Activated CD8-positive, alpha-beta memory T cell treated with anti-CD3 and anti-CD28 coated beads, Interleukin-2, amount 50 U/mL, for 1 hour (primary cell): ENCODE results near the gene SPAG5.
"Not testable (repeated sequence)": the region's sequence is repeated elsewhere in the genome, so short reads cannot be mapped to it uniquely, and the experiment has no call there.

Experiments used
- DNase-seq: peaks from one replicate; pipeline ENCODE4 v3.0.0-alpha.2; 2020; ENCODE audit errors: extremely low read depth

SPAG5 gene

DNA sequence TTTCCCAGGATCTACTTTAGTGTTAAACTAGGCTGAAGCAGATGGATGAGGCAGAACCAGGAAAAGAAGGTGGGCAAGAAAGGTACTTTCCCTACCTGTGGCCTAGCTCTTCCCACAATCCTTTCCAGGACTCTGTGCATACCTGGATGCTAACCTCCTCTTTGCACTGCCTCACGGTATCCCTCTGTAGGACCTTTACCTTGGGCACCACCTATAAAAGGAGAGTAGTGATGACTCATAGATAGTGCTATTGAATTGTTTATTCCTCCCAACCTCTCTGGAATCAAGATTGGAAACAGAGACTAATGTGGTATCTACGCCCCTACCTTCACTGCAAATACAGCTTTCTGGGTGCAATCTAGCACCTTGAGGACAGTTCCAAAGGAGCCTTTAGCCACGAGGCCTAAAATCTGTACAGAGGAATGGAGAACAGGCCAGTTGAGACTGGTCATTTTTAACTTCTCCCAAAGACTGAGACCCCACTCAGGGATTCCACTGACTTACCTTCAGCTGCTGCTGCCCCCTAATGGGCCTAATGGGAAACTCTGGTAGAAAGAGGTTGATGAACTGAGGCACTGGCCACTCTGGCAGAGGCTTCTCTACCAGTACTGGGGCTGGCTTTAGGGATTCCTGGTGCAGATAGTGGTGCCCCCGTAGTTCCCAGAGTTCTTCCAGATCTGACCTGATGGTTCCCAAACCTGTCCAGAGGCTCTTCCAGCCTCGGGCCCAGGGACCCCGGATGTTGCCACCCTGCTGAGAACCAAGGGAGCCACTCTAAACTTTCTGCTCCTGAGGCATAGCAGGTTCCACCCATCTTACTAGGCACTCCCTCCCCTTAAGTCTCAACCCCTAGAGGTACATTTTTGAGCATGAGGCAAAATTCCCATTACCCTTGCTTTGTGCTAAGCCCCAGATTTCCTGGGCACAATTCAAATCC, 14.4 kb upstream of the SPAG5 start:
- DNase-seq: no peak

DNA sequence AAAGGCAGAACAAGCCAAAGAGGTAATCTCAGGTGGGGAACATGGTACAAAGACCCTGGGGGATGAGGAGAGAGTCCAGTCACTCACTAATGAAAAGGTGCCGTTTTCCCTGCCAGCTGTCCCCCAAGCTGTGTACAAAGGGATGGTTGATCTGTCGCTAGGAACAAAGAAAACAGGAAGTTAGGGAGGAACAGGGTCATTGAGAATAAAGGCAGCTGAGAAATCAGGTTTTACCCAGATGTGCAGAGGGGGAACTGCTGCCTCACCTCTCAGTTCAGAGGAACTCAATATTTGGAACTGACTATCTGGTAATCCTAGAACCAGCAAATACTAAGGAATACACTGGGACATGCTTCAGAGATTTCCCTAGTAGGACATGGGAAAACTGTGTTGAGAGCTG, 13.7 kb upstream of the SPAG5 start:
- DNase-seq: no peak

DNA sequence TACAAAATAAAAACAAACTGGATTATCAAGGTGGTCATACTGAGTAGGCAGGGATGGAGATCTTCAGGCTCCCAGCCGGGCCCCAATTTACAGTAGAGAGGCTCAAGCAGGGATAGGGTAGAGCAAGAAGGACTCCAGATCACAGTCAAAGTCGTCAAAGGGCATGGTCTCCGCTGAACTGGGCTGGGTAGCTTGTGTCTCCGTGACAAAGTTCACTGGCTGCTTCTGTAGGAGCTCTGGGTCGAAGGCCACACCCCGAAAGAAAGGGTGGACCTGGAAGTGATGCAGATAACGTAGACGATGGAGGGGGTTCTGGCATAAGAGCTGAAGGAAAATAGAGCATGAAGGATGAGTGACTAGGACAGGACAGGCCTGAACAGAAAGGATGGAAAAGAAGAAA, 11.6 kb upstream of the SPAG5 start:
- no peak for DNase-seq

DNA sequence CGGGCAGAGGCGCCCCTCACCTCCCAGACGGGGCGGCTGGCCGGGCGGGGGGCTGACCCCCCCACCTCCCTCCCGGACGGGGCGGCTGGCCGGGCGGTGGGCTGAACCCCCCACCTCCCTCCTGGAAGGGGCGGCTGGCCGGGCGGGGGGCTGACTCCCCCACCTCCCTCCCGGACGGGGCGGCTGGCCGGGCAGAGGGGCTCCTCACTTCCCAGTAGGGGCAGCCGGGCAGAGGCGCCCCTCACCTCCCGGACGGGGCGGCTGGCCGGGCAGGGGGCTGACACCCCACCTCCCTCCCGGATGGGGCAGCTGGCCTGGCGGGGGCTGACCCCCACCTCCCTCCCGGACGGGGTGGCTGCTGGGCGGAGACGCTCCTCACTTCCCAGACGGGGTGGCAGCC, 5.2 kb upstream of the SPAG5 start:
- DNase-seq: not testable (repeated sequence)

DNA sequence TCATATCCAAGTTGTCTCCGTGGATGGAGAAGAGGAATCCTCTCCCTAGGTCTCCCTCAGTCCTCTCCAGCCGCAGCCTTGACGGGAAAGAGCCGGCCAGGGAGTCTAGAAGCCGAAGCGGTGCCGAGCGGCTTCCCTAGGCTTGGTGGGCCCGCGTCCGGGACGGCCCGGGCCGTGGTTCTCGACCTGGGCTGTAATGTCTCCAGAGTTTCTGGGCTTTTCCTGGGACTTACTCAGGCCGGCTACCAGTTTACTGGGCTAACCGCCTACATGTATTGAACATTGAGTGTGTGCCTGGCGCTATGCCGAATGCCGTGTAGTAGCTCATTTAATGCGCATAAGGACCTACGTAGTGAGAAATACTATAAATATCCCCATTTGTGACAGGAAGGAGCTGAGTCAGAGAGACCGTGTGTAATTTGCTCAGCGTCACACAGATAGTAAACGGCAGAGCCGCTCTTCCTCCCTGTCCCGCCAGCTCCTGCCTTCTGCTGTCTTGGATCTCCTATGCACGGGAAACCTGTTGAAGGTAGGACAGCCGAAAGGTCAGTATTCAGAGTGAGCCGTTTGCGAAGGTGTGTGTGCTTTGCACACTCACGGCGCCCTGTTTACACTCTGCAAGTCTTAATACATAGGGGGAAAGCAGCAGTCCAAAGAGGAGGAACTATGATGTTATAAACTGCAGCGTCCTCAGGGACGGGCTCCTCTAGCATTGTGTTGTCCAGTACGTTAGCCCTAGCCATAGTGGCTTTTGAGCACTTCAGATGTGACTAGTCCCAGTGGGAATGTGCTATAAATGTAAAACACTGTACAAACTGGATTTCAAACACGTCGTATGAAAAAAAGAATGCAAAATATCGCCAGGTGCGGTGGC, 723 bp upstream of the SPAG5 start:
- peak; percentile 46 for DNase-seq

DNA sequence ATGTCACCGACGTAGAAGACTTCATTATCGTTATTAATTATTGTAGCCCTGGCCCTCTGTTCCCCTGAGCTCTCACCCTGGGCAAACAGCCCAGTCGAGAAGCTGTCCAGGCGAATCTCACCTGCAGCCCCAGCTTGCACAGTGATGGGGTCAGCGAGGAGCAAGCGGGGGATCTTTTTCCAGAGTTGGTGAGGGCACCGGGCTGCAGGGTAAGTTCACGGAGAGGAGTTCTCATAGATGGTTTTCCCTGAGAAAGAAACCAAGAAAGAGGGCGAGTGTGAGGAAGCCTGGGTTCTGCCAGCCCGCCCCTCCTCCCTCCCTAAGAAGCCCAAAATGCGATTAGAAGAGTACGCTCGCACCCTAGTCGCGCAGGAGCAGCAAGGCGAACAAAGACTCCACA, 436 bp downstream of the SPAG5 start:
- DNase-seq: no peak

DNA sequence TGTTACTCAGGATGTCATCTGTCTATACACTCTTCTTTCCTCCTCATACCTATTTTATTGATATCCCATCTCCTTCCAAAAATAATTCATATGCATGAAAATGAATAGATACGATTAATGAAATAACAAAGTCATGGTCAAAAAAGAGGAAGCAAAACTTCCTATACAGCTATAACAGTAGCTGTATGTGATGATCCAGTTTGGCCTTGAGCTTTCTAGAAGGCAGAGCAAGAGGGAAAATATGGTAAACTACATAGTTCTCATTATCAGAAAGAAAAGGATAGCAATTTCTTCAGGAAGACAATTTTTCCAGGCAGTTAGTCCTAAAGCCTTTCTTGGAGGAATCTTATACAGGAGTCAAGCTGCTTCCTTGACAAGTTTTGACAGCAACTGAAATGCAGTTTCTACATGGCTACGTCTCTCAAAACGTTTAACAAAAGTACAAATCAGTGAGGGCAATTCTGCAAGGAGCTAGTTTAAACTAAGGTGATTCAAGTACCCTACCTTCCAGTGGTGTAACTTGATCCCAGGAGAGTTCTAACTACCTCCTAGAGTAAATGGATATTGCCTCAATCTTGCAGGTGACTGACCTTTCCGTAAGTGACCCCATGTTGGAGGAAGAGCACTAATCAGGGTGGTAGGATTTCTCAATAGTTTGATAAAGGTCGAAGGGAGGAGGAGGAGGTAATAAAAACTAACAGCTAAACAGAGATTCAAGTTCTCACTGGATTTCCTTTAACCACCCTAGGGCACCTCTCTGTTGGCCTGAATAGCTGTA, 1.0 kb downstream of the SPAG5 start:
- DNase-seq: no peak

DNA sequence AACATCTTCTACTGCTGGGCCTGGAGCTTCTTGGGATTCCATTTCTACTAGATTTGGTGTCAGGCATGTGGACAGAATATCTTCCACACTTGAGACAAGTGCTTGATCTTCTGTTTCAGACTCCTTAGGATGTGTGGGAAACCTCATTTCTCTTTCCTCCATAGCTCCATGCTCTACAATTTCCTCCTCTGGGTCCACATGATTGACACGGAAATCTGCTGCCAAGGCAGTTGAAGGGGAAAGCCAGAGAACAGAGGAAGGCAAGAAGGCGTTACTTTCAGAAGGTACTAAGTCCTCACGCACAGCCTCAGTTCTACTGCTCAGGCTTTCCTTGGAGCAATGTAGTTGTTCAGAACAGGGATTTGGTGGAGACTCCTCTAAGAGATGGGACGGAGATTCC, 6.6 kb downstream of the SPAG5 start:
- no peak for DNase-seq

DNA sequence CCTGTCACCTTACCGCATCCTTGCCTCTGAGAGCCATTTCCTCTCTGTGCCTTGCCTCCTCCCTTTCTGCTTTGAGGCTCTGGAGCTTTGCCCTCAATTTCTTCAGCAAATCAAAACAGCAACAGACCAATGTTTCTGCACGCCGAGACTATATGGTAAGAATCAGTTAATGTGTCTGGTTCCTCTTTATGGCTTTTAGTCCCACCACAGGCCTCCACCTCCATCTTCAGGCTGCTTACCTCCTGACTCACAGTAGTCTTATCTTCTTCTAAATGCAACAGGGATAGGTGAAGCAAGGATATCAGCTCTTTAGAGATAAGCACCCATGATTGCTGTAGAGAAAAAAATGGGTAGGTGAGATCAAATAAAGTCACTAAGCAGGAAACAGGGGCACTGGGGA, 13.0 kb downstream of the SPAG5 start:
- DNase-seq: no peak

DNA sequence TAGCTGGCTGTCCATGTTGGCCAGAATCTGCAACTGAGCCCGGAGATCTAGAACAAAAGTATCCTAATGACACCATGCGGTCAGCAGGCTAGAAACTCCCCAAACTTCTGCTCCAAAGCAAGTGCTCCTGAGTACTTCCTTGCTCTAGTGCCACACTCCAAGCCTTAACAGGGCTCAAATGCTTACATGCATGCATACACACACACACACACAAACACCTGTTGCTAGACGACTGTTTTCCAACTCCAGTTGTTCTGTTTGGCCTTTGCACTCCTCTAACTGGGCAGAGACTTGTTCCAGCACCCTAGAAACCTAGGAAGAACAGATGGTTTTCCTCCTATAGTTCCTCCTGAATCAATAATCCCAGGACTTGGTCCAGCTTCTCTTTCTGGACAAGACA, 14.4 kb downstream of the SPAG5 start:
- DNase-seq: no peak

DNA sequence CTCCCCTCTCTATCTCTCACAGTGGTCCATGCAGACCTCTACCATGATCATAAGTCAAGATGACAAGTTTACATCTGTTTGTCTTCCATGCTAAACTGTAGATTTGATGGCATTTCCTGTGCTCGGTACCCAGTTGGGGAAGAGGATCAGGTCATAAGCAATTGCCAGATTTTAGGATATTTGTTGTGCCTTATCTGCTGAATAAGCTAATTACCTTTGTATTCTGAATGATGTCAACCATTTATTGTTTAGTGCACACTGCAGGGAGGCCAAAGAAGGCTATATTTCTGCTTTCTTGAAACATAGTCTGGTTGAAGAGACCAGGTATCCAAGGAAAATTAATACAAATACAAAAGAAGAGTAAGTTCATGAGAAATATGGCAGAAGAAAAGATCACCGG, 16.3 kb downstream of the SPAG5 start:
- DNase-seq: no peak

DNA sequence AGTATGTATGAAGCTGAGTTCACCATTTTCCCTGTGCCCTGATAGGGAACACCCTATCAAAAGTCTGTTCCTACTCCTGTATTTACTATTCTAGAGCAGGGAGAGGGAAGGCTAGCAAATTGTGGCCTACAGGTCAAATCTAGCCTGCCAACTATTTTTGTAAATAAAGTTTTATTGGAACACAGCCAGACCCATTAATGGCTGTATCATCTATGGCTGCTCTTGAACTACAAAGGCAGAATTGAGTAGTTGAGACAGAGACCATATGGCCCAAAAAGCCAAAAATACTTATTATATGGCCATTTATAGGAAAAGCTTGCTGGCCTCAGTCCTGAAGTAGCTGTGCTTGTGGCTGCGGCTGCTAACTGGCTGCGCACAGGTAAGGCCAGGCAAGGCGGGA, 17.9 kb downstream of the SPAG5 start:
- DNase-seq: no peak

DNA sequence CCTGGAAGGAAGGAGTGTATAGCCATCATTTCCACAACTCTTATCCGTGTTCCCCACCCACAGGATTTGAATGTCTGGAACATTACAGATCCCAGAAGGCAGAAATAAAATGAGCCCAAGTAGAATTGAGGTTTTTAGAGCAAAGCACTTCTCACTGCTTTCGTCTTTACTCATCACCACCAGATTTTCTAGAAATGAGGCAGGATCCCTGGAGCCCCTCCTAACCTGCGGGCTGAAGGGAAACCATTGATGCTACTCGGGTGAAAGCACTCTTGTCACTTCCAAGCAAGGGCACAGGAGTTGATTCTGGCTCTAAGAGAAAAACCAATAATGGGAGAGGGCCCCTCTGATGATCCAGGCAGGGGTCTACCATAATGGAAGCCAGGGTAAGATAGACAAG, 19.3 kb downstream of the SPAG5 start:
- DNase-seq: no peak

DNA sequence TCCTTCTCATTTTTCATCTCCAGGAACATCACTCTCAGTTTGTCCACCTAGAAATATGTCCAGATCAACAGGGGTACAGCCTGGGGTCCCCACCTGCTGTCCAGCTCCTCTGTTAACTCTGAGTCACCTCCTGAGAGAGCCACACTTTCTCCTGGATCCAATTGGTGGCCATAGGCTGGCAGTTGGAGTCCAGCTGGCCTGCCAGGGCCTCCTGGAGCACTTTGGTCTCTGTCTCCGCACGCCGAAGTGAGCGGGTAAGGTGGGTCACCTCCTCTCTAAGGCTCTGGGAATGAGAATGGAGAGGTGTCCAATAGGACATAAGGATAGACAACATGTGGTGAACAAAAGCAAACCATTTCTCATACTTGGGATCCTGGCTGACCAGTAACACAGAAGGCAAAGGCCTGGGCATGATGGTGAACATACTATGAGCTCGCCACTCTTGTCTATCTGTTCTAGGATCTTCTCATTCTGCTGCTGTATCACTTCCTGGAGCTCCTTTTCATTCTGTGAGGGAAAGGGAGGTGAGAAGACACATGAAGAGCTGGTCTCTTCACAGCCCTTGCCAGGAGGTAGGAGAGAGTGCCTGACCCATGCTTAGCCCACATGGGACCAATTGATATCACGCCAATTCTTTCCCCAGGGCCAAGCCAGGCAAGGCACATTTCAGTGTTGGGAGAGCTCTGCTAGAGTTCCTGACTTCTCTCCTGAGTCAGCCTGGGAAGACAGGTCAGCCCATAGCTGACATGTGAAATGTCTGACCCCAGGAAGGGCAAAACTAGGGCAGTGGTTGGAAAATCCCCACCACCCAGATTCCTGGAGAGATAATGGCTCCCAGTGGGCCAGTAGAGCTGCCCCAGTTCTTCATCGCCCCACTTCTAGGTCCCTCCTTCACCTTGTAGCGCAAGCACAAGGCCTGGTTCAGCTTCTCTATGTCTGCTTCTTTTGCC, 20.3 kb downstream of the SPAG5 start:
- no peak for DNase-seq

DNA sequence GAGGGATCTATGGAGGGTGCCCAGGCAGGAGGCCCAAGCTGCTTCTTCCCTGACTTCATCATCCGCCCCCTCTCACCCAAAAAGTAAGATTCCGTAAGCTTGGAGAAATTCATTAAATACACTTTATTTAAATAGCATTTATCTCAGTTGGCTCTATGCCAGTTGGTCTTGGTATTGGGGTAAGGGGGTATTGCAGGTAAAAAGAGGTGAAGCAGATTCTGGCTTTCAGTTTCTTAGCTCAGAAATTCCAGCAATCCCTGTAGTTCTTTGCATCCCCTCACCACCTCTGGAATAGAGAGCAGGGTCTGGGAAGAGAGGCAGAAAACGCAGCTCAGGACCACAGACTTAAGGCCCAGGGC, 21.4 kb downstream of the SPAG5 start:
- DNase-seq: no peak

DNA sequence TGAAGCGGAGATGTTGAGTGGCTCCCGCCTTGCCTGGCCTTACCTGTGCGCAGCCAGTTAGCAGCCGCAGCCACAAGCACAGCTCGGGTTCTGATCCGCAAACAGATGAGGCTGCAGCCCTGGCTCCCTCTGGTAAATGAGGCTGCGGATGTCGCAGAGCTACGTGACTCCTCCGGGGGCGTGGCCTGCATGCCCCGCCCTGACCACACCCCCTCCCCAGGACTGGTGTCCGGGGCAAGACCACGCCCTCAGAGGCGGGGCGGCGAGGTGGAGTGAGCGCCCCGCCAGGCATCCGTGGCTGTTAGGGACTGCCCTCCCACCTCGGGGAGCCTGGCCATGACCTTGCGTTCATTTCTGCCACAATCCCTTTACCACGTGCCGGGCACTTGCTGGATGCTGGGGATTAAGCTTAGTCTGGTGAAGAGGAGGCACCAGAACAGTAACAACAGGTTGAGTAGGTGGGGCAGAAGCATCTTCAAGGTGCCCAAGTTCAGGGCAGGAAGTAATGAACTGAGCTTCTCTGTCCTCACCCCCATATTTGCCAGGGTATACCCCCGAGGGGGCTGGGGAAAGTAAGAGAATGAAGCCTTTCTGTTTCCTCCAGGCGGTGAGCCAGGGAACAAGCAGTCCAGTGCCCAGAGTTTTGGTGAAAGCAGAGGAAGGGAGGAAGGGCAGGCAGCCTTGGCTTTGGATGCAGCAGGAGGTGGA, 21.9 kb downstream of the SPAG5 start, which contains the start of gene ALDOC:
TSS of gene ALDOC (minus strand) at position 138 of the 708 bp plus-strand sequence. CDS start 1,363 bp downstream, outside the sequence.
- peak; percentile 92 for DNase-seq

DNA sequence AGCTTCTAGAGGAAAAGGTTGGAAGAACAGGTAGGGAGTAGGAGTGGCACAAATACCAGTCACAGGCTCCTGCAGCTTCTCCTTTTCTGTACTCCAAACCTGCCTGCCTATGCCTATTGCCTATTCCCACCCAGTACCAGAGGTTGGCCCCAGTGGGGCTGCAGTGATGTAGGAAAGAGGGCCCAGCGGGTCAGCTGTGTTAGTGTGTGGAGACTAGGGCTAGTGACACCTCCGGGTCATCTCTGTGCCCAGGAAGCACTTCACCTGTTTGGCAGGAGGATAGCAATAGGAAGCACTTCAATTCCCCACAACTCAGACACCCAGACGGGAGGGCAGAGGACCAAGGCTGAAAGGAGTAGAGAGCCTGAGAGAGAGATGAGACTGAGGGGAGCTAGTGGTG, 22.8 kb downstream of the SPAG5 start:
- DNase-seq: not testable (repeated sequence)

DNA sequence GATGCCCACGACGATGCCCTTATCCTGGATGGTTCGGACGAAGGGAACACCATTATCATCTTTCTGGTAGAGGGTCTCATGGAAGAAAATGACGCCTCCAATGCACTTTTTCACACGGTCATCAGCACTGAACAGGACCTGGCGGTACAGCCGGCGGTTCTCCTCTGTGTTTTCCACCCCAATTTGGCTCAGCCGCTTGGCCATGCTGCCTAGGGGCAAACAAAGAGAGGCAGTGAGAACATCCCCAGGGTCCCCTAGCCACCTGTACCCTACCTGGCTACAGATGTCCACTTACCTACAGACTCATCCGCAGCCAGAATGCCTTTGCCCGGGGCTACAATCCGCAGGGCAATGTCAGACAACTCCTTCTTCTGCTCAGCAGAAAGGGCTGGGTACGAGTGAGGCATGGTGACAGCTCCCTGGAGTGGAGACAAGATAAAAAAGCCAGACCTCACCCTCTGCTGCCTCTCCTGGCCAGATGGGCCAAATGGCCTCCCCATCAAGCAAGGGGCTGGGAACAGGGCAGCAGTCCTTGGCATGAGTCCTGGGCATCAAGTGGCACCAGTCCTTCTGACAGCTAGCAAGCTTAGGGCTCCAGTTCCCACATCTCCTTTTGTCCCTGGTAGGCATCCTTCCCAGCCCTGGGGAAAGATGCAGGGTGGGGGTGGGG, 23.6 kb downstream of the SPAG5 start:
- no peak for DNase-seq

DNA sequence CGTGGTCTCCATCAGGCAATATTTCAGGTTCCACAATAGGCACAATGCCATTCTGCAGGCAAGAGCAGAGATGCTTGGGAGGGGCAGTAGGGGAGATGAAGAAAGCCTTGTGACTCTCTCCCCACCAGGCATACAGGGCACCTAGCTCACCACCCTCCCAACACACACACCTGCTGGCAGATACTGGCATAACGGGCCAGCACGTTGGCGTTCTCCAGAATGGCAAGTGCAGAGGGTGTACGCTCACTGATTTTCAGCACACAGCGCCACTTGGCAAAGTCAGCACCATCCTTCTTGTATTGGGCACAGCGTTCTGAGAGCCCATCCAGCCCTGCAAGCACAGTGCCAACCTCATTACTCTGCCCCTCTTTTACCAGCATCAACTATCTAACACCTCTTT, 24.3 kb downstream of the SPAG5 start:
- no peak for DNase-seq
